WTC11 (cell line): Measurements from ENCODE around the gene PPP3R1.

Source experiments
- E2F4 ChIP-seq: sonication (generic); formaldehyde crosslinking; IDR thresholded peaks from 2 replicates; pipeline ENCODE4 v1.8.1; 2022; ENCODE audit warnings: low read depth, mild to moderate bottlenecking, moderate library complexity, missing genetic modification reagents, borderline replicate concordance
- FOXK1 ChIP-seq: sonication (generic); formaldehyde crosslinking; IDR thresholded peaks from 2 replicates; pipeline ENCODE4 v1.8.0; 2022; ENCODE audit warnings: mild to moderate bottlenecking, moderate library complexity, missing genetic modification reagents
- KAT7 ChIP-seq: sonication (generic); formaldehyde crosslinking; IDR thresholded peaks from 2 replicates; pipeline ENCODE4 v1.8.1; 2023; ENCODE audit warnings: missing genetic modification reagents, mild to moderate bottlenecking, borderline replicate concordance
- SP1 ChIP-seq: sonication (generic); formaldehyde crosslinking; conservative IDR thresholded peaks from 2 replicates; pipeline ENCODE4 v1.8.1; 2022; ENCODE audit warnings: missing genetic modification reagents
- ZNF138 ChIP-seq: sonication (generic); formaldehyde crosslinking; conservative IDR thresholded peaks from 2 replicates; pipeline ENCODE4 v1.8.1; 2022; ENCODE audit warnings: mild to moderate bottlenecking, moderate library complexity, missing genetic modification reagents
- ZNF232 ChIP-seq: sonication (generic); formaldehyde crosslinking; IDR thresholded peaks from 2 replicates; pipeline ENCODE4 v1.8.0; 2022; ENCODE audit warnings: mild to moderate bottlenecking, missing genetic modification reagents
- ZNF317 ChIP-seq: sonication (generic); formaldehyde crosslinking; IDR thresholded peaks from 2 replicates; pipeline ENCODE4 v1.8.1; 2023; ENCODE audit warnings: low read depth, mild to moderate bottlenecking, moderate library complexity, missing genetic modification reagents, borderline replicate concordance
- TF ChIP-seq, protein P1 (sequence below): fragments of 200-600 bp; IDR thresholded peaks from 2 replicates; pipeline ENCODE4 v1.8.0; 2022; ENCODE audit warnings: antibody characterized with exemption
- TF ChIP-seq, protein P2 (sequence below): sonication (generic); formaldehyde crosslinking; IDR thresholded peaks from 2 replicates; pipeline ENCODE4 v1.8.1; 2022; ENCODE audit warnings: missing genetic modification reagents, borderline replicate concordance
- TF ChIP-seq, protein P3 (sequence below): sonication (generic); formaldehyde crosslinking; IDR thresholded peaks from 2 replicates; pipeline ENCODE4 v1.8.0; 2022; ENCODE audit warnings: mild to moderate bottlenecking, missing genetic modification reagents
- TF ChIP-seq, protein P4 (sequence below): fragments of 250-450 bp; sonication (Bioruptor Pico); IDR thresholded peaks from 2 replicates; pipeline ENCODE4 v2.1.2; 2022; ENCODE audit warnings: mild to moderate bottlenecking, moderate library complexity
- TF ChIP-seq, protein P5 (sequence below): sonication (generic); formaldehyde crosslinking; conservative IDR thresholded peaks from 2 replicates; pipeline ENCODE4 v1.8.1; 2022; ENCODE audit warnings: mild to moderate bottlenecking, missing genetic modification reagents

GRCh38 chr2:68171684-68172083 is 80.6 kb downstream of the PPP3R1 start:
- TF ChIP-seq ZNF138 (CRISPR knock-in tag) (no peak), ZNF232 (no peak), KAT7 (CRISPR knock-in tag) (no peak), ZNF317 (CRISPR knock-in tag) (no peak), E2F4 (no peak), SP1 (CRISPR knock-in tag) (no peak), FOXK1 (no peak)
- TF ChIP-seq, protein P1, sequence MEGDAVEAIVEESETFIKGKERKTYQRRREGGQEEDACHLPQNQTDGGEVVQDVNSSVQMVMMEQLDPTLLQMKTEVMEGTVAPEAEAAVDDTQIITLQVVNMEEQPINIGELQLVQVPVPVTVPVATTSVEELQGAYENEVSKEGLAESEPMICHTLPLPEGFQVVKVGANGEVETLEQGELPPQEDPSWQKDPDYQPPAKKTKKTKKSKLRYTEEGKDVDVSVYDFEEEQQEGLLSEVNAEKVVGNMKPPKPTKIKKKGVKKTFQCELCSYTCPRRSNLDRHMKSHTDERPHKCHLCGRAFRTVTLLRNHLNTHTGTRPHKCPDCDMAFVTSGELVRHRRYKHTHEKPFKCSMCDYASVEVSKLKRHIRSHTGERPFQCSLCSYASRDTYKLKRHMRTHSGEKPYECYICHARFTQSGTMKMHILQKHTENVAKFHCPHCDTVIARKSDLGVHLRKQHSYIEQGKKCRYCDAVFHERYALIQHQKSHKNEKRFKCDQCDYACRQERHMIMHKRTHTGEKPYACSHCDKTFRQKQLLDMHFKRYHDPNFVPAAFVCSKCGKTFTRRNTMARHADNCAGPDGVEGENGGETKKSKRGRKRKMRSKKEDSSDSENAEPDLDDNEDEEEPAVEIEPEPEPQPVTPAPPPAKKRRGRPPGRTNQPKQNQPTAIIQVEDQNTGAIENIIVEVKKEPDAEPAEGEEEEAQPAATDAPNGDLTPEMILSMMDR: no peak
- TF ChIP-seq, protein P2, sequence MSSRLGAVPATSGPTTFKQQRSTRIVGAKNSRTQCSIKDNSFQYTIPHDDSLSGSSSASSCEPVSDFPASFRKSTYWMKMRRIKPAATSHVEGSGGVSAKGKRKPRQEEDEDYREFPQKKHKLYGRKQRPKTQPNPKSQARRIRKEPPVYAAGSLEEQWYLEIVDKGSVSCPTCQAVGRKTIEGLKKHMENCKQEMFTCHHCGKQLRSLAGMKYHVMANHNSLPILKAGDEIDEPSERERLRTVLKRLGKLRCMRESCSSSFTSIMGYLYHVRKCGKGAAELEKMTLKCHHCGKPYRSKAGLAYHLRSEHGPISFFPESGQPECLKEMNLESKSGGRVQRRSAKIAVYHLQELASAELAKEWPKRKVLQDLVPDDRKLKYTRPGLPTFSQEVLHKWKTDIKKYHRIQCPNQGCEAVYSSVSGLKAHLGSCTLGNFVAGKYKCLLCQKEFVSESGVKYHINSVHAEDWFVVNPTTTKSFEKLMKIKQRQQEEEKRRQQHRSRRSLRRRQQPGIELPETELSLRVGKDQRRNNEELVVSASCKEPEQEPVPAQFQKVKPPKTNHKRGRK (CRISPR knock-in tag): no peak
- TF ChIP-seq, protein P3, sequence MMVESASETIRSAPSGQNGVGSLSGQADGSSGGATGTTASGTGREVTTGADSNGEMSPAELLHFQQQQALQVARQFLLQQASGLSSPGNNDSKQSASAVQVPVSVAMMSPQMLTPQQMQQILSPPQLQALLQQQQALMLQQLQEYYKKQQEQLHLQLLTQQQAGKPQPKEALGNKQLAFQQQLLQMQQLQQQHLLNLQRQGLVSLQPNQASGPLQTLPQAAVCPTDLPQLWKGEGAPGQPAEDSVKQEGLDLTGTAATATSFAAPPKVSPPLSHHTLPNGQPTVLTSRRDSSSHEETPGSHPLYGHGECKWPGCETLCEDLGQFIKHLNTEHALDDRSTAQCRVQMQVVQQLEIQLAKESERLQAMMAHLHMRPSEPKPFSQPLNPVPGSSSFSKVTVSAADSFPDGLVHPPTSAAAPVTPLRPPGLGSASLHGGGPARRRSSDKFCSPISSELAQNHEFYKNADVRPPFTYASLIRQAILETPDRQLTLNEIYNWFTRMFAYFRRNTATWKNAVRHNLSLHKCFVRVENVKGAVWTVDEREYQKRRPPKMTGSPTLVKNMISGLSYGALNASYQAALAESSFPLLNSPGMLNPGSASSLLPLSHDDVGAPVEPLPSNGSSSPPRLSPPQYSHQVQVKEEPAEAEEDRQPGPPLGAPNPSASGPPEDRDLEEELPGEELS: no peak
- TF ChIP-seq, protein P4, sequence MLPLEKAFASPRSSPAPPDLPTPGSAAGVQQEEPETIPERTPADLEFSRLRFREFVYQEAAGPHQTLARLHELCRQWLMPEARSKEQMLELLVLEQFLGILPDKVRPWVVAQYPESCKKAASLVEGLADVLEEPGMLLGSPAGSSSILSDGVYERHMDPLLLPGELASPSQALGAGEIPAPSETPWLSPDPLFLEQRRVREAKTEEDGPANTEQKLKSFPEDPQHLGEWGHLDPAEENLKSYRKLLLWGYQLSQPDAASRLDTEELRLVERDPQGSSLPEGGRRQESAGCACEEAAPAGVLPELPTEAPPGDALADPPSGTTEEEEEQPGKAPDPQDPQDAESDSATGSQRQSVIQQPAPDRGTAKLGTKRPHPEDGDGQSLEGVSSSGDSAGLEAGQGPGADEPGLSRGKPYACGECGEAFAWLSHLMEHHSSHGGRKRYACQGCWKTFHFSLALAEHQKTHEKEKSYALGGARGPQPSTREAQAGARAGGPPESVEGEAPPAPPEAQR (CRISPR knock-in tag): no peak
- TF ChIP-seq, protein P5, sequence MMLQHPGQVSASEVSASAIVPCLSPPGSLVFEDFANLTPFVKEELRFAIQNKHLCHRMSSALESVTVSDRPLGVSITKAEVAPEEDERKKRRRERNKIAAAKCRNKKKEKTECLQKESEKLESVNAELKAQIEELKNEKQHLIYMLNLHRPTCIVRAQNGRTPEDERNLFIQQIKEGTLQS (CRISPR knock-in tag): no peak
